ENCODE data around the gene MAN2B1. TPM values are rescaled to one million over a fixed set of nuclear protein-coding genes. Genes with fewer than 3 reads are reported as not detected.

MAN2B1 gene
- total RNA-seq, 1 experiment from 2014 or later: 77.2 TPM

- H3K9ac ChIP-seq (ENCODE audit: low read length): no peak overlapping the region
- no peak overlapping the region for H3K4me2 ChIP-seq (ENCODE audit: low read depth, low read length, poor library complexity, severe bottlenecking)
- H3K27ac ChIP-seq (ENCODE audit: low read length): no peak overlapping the region
- H3K36me3 ChIP-seq (ENCODE audit: insufficient read depth, low read length): peaks cover 28% of the 10 kb centered on the region
- H4K20me1 ChIP-seq (ENCODE audit: insufficient read depth, low read depth, low read length): peaks cover 7% of the 10 kb centered on the region
- peaks cover 35% of the 10 kb centered on the region for H3K4me1 ChIP-seq (ENCODE audit: low read length)
- no peaks in the 10 kb centered on the region for H3K9me2 ChIP-seq (replicated peaks; ENCODE audit: insufficient read depth, low read length)
- no peaks in the 10 kb centered on the region for H3K9me3 ChIP-seq (ENCODE audit: low read length)
- peaks cover 62% of the 10 kb centered on the region for H3K79me2 ChIP-seq (ENCODE audit: low read length)
- no peak for DNase-seq
- no peak overlapping the region for H2AFZ ChIP-seq (ENCODE audit: low read length)
- H3K27me3 ChIP-seq (ENCODE audit: low read length): no peaks in the 10 kb centered on the region
- H3K4me3 ChIP-seq (ENCODE audit: low read length): no peak overlapping the region
Observed at GRCh38 chr19:12617646-12618045, 48.9 kb downstream of the MAN2B1 start.

- Histone ChIP-seq H3K4me1 (ENCODE audit: low read length) (peaks cover 49% of the 10 kb centered on the region), H3K27ac (ENCODE audit: low read length) (peak overlapping the region; percentile 95), H2AFZ (ENCODE audit: low read length) (no peak overlapping the region), H3K9me2 (replicated peaks; ENCODE audit: insufficient read depth, low read length) (no peaks in the 10 kb centered on the region), H4K20me1 (ENCODE audit: insufficient read depth, low read depth, low read length) (peaks cover 7% of the 10 kb centered on the region), H3K9me3 (ENCODE audit: low read length) (no peaks in the 10 kb centered on the region), H3K4me3 (ENCODE audit: low read length) (peak overlapping the region; percentile 86), H3K9ac (ENCODE audit: low read length) (peak overlapping the region; percentile 85), H3K36me3 (ENCODE audit: insufficient read depth, low read length) (peaks cover 21% of the 10 kb centered on the region), H3K27me3 (ENCODE audit: low read length) (no peaks in the 10 kb centered on the region), H3K79me2 (ENCODE audit: low read length) (peaks cover 52% of the 10 kb centered on the region), H3K4me2 (ENCODE audit: low read depth, low read length, poor library complexity, severe bottlenecking) (peak overlapping the region; percentile 94)
- no peak for DNase-seq
Observed at GRCh38 chr19:12611361-12611699, 55.2 kb downstream of the MAN2B1 start.

- peak; percentile 99 for DNase-seq
- Histone ChIP-seq H3K4me1 (ENCODE audit: low read length) (peaks cover 43% of the 10 kb centered on the region), H3K36me3 (ENCODE audit: insufficient read depth, low read length) (peaks cover 15% of the 10 kb centered on the region), H3K79me2 (ENCODE audit: low read length) (peaks cover 46% of the 10 kb centered on the region), H3K27ac (ENCODE audit: low read length) (peak within 1 kb of the TSS; percentile 95), H3K9me3 (ENCODE audit: low read length) (no peaks in the 10 kb centered on the region), H3K4me2 (ENCODE audit: low read depth, low read length, poor library complexity, severe bottlenecking) (peak within 1 kb of the TSS; percentile 94), H3K4me3 (ENCODE audit: low read length) (peak within 1 kb of the TSS; percentile 86), H2AFZ (ENCODE audit: low read length) (peak within 1 kb of the TSS; percentile 34; the same call in 1 of the 2 replicates), H3K27me3 (ENCODE audit: low read length) (no peaks in the 10 kb centered on the region), H3K9ac (ENCODE audit: low read length) (peak within 1 kb of the TSS; percentile 85), H4K20me1 (ENCODE audit: insufficient read depth, low read depth, low read length) (peaks cover 3% of the 10 kb centered on the region; the same call in 1 of the 2 replicates), H3K9me2 (replicated peaks; ENCODE audit: insufficient read depth, low read length) (no peaks in the 10 kb centered on the region)
Observed at GRCh38 chr19:12610540-12611360, 55.8 kb downstream of the MAN2B1 start, which contains the start of the genes ZNF490 and ZNF791. Gene ZNF490 (minus strand): TSS chr19:12610813. CDS start chr19:12610680, 133 bp downstream. Gene ZNF791 (plus strand): TSS chr19:12610920. CDS start chr19:12611080, 160 bp downstream.

- no peaks in the 10 kb centered on the region for H4K20me1 ChIP-seq (ENCODE audit: insufficient read depth, low read depth, low read length)
- H3K27me3 ChIP-seq (ENCODE audit: low read length): no peaks in the 10 kb centered on the region
- no peak overlapping the region for H3K9ac ChIP-seq (ENCODE audit: low read length)
- peaks cover 36% of the 10 kb centered on the region for H3K79me2 ChIP-seq (ENCODE audit: low read length)
- H3K4me2 ChIP-seq (ENCODE audit: low read depth, low read length, poor library complexity, severe bottlenecking): no peak overlapping the region
- no peaks in the 10 kb centered on the region for H3K9me2 ChIP-seq (replicated peaks; ENCODE audit: insufficient read depth, low read length)
- H3K27ac ChIP-seq (ENCODE audit: low read length): no peak overlapping the region
- H3K9me3 ChIP-seq (ENCODE audit: low read length): no peaks in the 10 kb centered on the region
- H3K4me3 ChIP-seq (ENCODE audit: low read length): no peak overlapping the region
- H2AFZ ChIP-seq (ENCODE audit: low read length): no peak overlapping the region
- H3K36me3 ChIP-seq (ENCODE audit: insufficient read depth, low read length): peaks cover 19% of the 10 kb centered on the region
- H3K4me1 ChIP-seq (ENCODE audit: low read length): peaks cover 19% of the 10 kb centered on the region
- no peak for DNase-seq
Observed at GRCh38 chr19:12607631-12608030, 58.9 kb downstream of the MAN2B1 start.

GRCh38 chr19:12606796-12607195, 59.7 kb downstream of the MAN2B1 start:
- Histone ChIP-seq H3K27me3 (ENCODE audit: low read length) (no peaks in the 10 kb centered on the region), H3K4me2 (ENCODE audit: low read depth, low read length, poor library complexity, severe bottlenecking) (no peak overlapping the region), H3K9me2 (replicated peaks; ENCODE audit: insufficient read depth, low read length) (no peaks in the 10 kb centered on the region), H3K36me3 (ENCODE audit: insufficient read depth, low read length) (peaks cover 19% of the 10 kb centered on the region), H2AFZ (ENCODE audit: low read length) (no peak overlapping the region), H3K4me3 (ENCODE audit: low read length) (no peak overlapping the region), H3K27ac (ENCODE audit: low read length) (no peak overlapping the region), H3K79me2 (ENCODE audit: low read length) (peaks cover 32% of the 10 kb centered on the region), H4K20me1 (ENCODE audit: insufficient read depth, low read depth, low read length) (no peaks in the 10 kb centered on the region), H3K9me3 (ENCODE audit: low read length) (no peaks in the 10 kb centered on the region), H3K9ac (ENCODE audit: low read length) (no peak overlapping the region), H3K4me1 (ENCODE audit: low read length) (peaks cover 12% of the 10 kb centered on the region)
- DNase-seq: no peak

GRCh38 chr19:12603714-12604113, 62.8 kb downstream of the MAN2B1 start:
- H3K9me3 ChIP-seq (ENCODE audit: low read length): no peaks in the 10 kb centered on the region
- H2AFZ ChIP-seq (ENCODE audit: low read length): no peak overlapping the region
- no peak overlapping the region for H3K9ac ChIP-seq (ENCODE audit: low read length)
- no peak overlapping the region for H3K4me2 ChIP-seq (ENCODE audit: low read depth, low read length, poor library complexity, severe bottlenecking)
- H3K27me3 ChIP-seq (ENCODE audit: low read length): no peaks in the 10 kb centered on the region
- no peaks in the 10 kb centered on the region; the same call in 1 of the 2 replicates for H3K4me1 ChIP-seq (ENCODE audit: low read length)
- H3K9me2 ChIP-seq (replicated peaks; ENCODE audit: insufficient read depth, low read length): no peaks in the 10 kb centered on the region
- H3K4me3 ChIP-seq (ENCODE audit: low read length): no peak overlapping the region
- H3K27ac ChIP-seq (ENCODE audit: low read length): no peak overlapping the region
- no peaks in the 10 kb centered on the region for H4K20me1 ChIP-seq (ENCODE audit: insufficient read depth, low read depth, low read length)
- H3K36me3 ChIP-seq (ENCODE audit: insufficient read depth, low read length): peaks cover 22% of the 10 kb centered on the region
- H3K79me2 ChIP-seq (ENCODE audit: low read length): peaks cover 6% of the 10 kb centered on the region
- DNase-seq: no peak

- Histone ChIP-seq H3K36me3 (ENCODE audit: insufficient read depth, low read length) (peaks cover 9% of the 10 kb centered on the region), H2AFZ (ENCODE audit: low read length) (no peak overlapping the region), H3K4me3 (ENCODE audit: low read length) (no peak overlapping the region), H3K27ac (ENCODE audit: low read length) (no peak overlapping the region), H3K27me3 (ENCODE audit: low read length) (no peaks in the 10 kb centered on the region), H3K4me1 (ENCODE audit: low read length) (no peaks in the 10 kb centered on the region), H3K9me3 (ENCODE audit: low read length) (no peaks in the 10 kb centered on the region), H3K4me2 (ENCODE audit: low read depth, low read length, poor library complexity, severe bottlenecking) (no peak overlapping the region), H4K20me1 (ENCODE audit: insufficient read depth, low read depth, low read length) (no peaks in the 10 kb centered on the region), H3K9me2 (replicated peaks; ENCODE audit: insufficient read depth, low read length) (no peaks in the 10 kb centered on the region), H3K9ac (ENCODE audit: low read length) (no peak overlapping the region), H3K79me2 (ENCODE audit: low read length) (no peaks in the 10 kb centered on the region)
- no peak for DNase-seq
Observed at GRCh38 chr19:12597594-12597993, 68.9 kb downstream of the MAN2B1 start.

- H3K9me3 ChIP-seq (ENCODE audit: low read length): no peaks in the 10 kb centered on the region
Observed at GRCh38 chr19:12596927-12597548, 69.5 kb downstream of the MAN2B1 start.

More at GRCh38 chr19:12596927-12597548, 69.5 kb downstream of the MAN2B1 start:
- Histone ChIP-seq H3K4me3 (ENCODE audit: low read length) (no peak overlapping the region), H3K9me2 (replicated peaks; ENCODE audit: insufficient read depth, low read length) (no peaks in the 10 kb centered on the region), H3K79me2 (ENCODE audit: low read length) (no peaks in the 10 kb centered on the region), H3K4me2 (ENCODE audit: low read depth, low read length, poor library complexity, severe bottlenecking) (no peak overlapping the region), H3K27me3 (ENCODE audit: low read length) (no peaks in the 10 kb centered on the region), H2AFZ (ENCODE audit: low read length) (no peak overlapping the region), H3K9ac (ENCODE audit: low read length) (no peak overlapping the region), H3K36me3 (ENCODE audit: insufficient read depth, low read length) (peaks cover 9% of the 10 kb centered on the region), H3K27ac (ENCODE audit: low read length) (no peak overlapping the region), H3K4me1 (ENCODE audit: low read length) (no peaks in the 10 kb centered on the region), H4K20me1 (ENCODE audit: insufficient read depth, low read depth, low read length) (no peaks in the 10 kb centered on the region)
- no peak for DNase-seq
